OCI-LY7 (cell line): ENCODE data around the gene CHRNA4.

Experiments
- EZH2phosphoT487 ChIP-seq: fragments of 200-600 bp; sonication (generic); IDR thresholded peaks from 2 replicates; pipeline ENCODE4 v1.6.1; 2018; ENCODE audit warnings: low read depth, borderline replicate concordance, mild to moderate bottlenecking, mixed run types, antibody characterized with exemption, low read length, moderate library complexity, mixed read lengths
- TF ChIP-seq, protein P1 (sequence below): fragments of 200-600 bp; sonication (generic); conservative IDR thresholded peaks from 2 replicates; pipeline ENCODE4 v1.5.1; 2014; ENCODE audit warnings: mild to moderate bottlenecking, antibody characterized with exemption, low read length, moderate library complexity, mixed read lengths

DNA sequence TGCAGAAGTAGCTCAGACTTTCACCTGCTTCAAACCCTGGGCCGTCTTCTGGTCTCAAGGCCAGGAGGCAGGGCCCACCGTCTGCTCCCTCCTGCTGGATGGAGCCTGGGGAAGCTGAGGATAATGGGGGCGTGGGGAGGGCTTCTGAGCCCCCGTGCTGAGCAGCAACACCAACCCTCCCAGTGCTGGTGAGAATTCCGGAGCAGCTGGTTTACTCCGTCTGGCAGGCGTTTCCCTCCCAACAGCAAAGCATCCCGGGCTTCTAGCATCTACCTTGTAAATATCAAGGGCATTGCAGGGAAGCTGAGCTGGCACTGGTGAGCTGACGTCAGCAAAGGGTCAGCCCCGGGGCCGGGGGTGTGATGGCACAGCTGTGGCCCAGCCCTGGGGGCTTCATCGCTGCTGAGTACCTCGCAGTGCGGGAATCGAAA is 16.8 kb upstream of the CHRNA4 start:
- TF ChIP-seq, protein P1, sequence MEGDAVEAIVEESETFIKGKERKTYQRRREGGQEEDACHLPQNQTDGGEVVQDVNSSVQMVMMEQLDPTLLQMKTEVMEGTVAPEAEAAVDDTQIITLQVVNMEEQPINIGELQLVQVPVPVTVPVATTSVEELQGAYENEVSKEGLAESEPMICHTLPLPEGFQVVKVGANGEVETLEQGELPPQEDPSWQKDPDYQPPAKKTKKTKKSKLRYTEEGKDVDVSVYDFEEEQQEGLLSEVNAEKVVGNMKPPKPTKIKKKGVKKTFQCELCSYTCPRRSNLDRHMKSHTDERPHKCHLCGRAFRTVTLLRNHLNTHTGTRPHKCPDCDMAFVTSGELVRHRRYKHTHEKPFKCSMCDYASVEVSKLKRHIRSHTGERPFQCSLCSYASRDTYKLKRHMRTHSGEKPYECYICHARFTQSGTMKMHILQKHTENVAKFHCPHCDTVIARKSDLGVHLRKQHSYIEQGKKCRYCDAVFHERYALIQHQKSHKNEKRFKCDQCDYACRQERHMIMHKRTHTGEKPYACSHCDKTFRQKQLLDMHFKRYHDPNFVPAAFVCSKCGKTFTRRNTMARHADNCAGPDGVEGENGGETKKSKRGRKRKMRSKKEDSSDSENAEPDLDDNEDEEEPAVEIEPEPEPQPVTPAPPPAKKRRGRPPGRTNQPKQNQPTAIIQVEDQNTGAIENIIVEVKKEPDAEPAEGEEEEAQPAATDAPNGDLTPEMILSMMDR: no peak
- TF ChIP-seq EZH2phosphoT487: no peak
